ENCODE results near the gene PRDX3. TPM values are rescaled to one million over a fixed set of nuclear protein-coding genes. Genes with fewer than 3 reads are reported as not detected.
"Not testable (repeated sequence)": the region's sequence is repeated elsewhere in the genome, so short reads cannot be mapped to it uniquely, and the experiment has no call there.

The PRDX3 gene
- total RNA-seq, 4 donors from 2014 or later: 125 to 201 (median 156) TPM

GRCh38 chr10:119197921-119198320 is 19.3 kb upstream of the PRDX3 start:
- ATAC-seq (ENCODE audit: low FRiP score) (no peak), DNase-seq (ENCODE audit: low spot score) (no peak)
- TF ChIP-seq CTCF (IDR thresholded peaks at IDR 0.05): no peak

DNA sequence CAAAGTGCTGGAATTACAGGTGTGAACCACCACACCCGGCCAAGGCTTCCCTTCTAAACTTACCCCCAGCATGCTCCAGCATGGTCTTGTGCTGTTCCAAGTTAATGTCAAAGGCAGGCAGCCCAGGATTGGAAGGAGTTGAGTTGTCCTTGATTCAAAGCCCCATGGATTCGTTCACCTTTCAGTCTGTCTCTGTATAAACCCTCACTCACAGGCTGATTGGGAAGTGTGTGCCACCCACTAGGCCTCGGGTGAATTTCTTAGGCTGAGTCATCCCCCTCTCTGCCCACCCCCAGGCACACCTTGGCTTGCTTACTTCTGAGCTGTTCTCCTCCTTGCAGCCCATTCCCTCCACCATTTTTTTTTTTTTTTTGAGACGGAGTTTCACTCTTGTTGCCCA is 13.3 kb upstream of the PRDX3 start:
- peak; percentile 34 for ATAC-seq (ENCODE audit: low FRiP score)
- TF ChIP-seq CTCF (IDR thresholded peaks at IDR 0.05): no peak
- DNase-seq (ENCODE audit: low spot score): no peak

- no peak for DNase-seq (ENCODE audit: low spot score)
- no peak for ATAC-seq (ENCODE audit: low FRiP score)
- TF ChIP-seq CTCF (IDR thresholded peaks at IDR 0.05): no peak
Measured at GRCh38 chr10:119190954-119191785, 12.6 kb upstream of the PRDX3 start.

- no peak for DNase-seq (ENCODE audit: low spot score)
- TF ChIP-seq CTCF (IDR thresholded peaks at IDR 0.05): no peak
- peak; percentile 63 for ATAC-seq (ENCODE audit: low FRiP score)
Measured at GRCh38 chr10:119190353-119190752, 11.7 kb upstream of the PRDX3 start.

- DNase-seq (ENCODE audit: low spot score) (no peak), ATAC-seq (ENCODE audit: low FRiP score) (no peak)
- TF ChIP-seq CTCF (IDR thresholded peaks at IDR 0.05): no peak
Measured at GRCh38 chr10:119189811-119190282, 11.2 kb upstream of the PRDX3 start.

- DNase-seq (ENCODE audit: low spot score) (no peak), ATAC-seq (ENCODE audit: low FRiP score) (no peak)
- TF ChIP-seq CTCF (IDR thresholded peaks at IDR 0.05): no peak
Measured at GRCh38 chr10:119183664-119184412, 5.2 kb upstream of the PRDX3 start.

- not testable (repeated sequence) for DNase-seq (ENCODE audit: low spot score)
Measured at GRCh38 chr10:119180850-119181400, 2.3 kb upstream of the PRDX3 start.

More at GRCh38 chr10:119180850-119181400, 2.3 kb upstream of the PRDX3 start:
- ATAC-seq (ENCODE audit: low FRiP score): not testable (repeated sequence)

All from omental fat pad (tissue), 4 donors.